Measurements from ENCODE around the gene NELFCD.

Gene NELFCD

DNA sequence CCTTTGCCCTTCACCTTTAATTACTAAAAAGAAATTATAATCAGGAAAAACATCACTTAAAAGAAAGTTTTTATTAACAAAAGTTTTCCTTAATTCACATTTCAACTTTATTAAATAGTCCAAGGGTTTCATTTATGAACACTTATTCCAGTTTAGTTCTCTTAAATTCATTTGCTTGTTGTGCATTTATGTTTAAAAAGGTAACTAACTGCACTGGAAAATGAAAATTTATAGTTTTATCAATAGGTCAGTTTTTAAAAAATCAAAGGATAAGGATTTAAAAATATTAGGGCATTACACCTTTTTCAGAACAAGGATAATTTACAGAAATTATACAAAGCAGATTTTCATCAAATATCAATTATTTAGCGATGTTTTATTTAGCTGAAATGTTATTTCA lies 52.0 kb downstream of the NELFCD start:
- H3K4me1 ChIP-seq, result peaks cover 16% of the 10 kb centered on the region
- no peak overlapping the region for H2AFZ ChIP-seq
- no peaks in the 10 kb centered on the region for H3K36me3 ChIP-seq (ENCODE audit: control insufficient read depth, insufficient read depth, low read length)
- TF ChIP-seq, protein P1, sequence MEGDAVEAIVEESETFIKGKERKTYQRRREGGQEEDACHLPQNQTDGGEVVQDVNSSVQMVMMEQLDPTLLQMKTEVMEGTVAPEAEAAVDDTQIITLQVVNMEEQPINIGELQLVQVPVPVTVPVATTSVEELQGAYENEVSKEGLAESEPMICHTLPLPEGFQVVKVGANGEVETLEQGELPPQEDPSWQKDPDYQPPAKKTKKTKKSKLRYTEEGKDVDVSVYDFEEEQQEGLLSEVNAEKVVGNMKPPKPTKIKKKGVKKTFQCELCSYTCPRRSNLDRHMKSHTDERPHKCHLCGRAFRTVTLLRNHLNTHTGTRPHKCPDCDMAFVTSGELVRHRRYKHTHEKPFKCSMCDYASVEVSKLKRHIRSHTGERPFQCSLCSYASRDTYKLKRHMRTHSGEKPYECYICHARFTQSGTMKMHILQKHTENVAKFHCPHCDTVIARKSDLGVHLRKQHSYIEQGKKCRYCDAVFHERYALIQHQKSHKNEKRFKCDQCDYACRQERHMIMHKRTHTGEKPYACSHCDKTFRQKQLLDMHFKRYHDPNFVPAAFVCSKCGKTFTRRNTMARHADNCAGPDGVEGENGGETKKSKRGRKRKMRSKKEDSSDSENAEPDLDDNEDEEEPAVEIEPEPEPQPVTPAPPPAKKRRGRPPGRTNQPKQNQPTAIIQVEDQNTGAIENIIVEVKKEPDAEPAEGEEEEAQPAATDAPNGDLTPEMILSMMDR (IDR thresholded peaks at IDR 0.05), result no peak
- no peaks in the 10 kb centered on the region for H3K27me3 ChIP-seq (ENCODE audit: control insufficient read depth, insufficient read depth, low read length)
- peak overlapping the region; percentile 86 for H3K4me2 ChIP-seq (ENCODE audit: low read length)
- H3K9ac ChIP-seq, result no peak overlapping the region
- H3K4me3 ChIP-seq (ENCODE audit: low read depth, low read length), result peak overlapping the region; percentile 87
- H3K27ac ChIP-seq, result peak overlapping the region; percentile 84
- H3K9me3 ChIP-seq (ENCODE audit: control insufficient read depth, low read length), result no peaks in the 10 kb centered on the region
- H3K79me2 ChIP-seq, result peaks cover 10% of the 10 kb centered on the region

DNA sequence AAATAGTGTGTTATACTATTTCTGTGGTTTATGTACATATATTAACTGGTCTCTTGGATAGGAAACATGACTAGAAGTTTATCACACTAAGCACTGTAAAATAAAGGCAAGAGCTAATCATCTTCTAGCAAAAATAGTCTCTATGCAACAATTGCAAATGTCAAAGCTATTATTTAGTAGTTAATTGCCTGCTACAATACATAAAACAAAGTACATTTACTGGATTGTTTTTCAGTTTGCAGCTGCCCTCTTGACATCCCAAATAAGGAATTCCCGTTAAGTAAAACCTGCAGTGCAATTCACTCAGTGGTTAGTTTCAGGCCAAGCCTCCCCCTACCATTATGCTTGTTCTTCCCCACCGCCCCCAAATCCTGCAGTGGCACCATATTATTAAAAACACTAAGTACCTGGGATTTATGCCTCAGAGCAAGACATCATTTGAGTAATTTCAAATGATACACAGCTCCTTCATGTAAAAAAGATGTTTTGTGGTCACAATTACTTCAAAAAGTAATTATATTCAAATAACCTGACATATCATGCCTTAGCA lies 52.6 kb downstream of the NELFCD start:
- H3K4me3 ChIP-seq (ENCODE audit: low read depth, low read length), result no peak overlapping the region
- H3K79me2 ChIP-seq, result peaks cover 10% of the 10 kb centered on the region
- H3K27me3 ChIP-seq (ENCODE audit: control insufficient read depth, insufficient read depth, low read length), result no peaks in the 10 kb centered on the region
- no peak overlapping the region for H3K4me2 ChIP-seq (ENCODE audit: low read length)
- H3K9ac ChIP-seq, result no peak overlapping the region
- TF ChIP-seq, protein P1 (IDR thresholded peaks at IDR 0.05), result no peak
- H2AFZ ChIP-seq, result no peak overlapping the region
- H3K4me1 ChIP-seq, result peaks cover 16% of the 10 kb centered on the region
- H3K27ac ChIP-seq, result no peak overlapping the region
- H3K36me3 ChIP-seq (ENCODE audit: control insufficient read depth, insufficient read depth, low read length), result no peaks in the 10 kb centered on the region
- no peaks in the 10 kb centered on the region for H3K9me3 ChIP-seq (ENCODE audit: control insufficient read depth, low read length)

DNA sequence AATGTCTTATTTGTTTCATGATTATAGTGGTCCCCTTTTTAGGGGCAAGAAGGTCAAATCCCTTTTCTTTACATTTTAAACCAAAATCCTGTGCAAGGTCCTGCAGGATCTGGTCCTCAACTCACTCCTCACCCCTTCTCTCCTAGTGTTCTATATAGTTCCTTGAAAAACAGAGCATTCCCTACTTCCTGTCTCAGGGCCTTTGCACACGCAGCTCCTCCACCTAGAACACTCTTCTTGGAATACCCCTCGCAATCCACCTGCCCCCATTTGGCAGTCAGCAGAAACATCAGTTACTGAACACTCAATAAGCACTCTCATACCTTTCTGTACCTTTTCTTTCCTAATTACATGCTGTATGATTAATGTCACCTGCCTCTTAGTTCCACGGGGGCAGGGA lies 54.3 kb downstream of the NELFCD start:
- no peaks in the 10 kb centered on the region for H3K9me3 ChIP-seq (ENCODE audit: control insufficient read depth, low read length)
- H3K27me3 ChIP-seq (ENCODE audit: control insufficient read depth, insufficient read depth, low read length), result no peaks in the 10 kb centered on the region
- TF ChIP-seq, protein P1 (IDR thresholded peaks at IDR 0.05), result no peak

DNA sequence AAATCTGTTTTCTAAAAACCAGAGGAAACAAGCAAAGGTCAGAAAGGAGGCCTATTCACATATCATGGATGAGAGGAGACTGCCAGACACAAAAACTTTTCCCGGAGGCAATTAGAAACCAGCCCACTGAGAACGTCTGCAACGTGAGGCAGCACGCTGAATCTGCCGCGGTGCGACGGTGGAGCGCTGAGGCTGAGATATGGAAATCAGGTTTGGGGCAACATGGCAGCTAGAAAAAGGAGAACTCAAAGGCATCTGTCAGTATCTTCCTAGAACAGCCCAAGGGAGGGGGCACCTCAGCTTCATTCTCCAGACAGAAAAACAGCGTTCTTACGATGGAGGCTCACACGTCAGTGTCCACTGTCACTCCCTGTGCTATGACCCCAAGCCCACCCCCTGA lies 56.3 kb downstream of the NELFCD start:
- Histone ChIP-seq H3K4me3 (ENCODE audit: low read depth, low read length) (no peak overlapping the region), H3K9me3 (ENCODE audit: control insufficient read depth, low read length) (no peaks in the 10 kb centered on the region), H3K79me2 (peaks cover 18% of the 10 kb centered on the region), H2AFZ (no peak overlapping the region), H3K27me3 (ENCODE audit: control insufficient read depth, insufficient read depth, low read length) (no peaks in the 10 kb centered on the region), H3K36me3 (ENCODE audit: control insufficient read depth, insufficient read depth, low read length) (no peaks in the 10 kb centered on the region), H3K4me1 (no peaks in the 10 kb centered on the region), H3K4me2 (ENCODE audit: low read length) (no peak overlapping the region), H3K27ac (no peak overlapping the region), H3K9ac (no peak overlapping the region)
- TF ChIP-seq, protein P1 (IDR thresholded peaks at IDR 0.05), result no peak

More for the DNA sequence above, 54.3 kb downstream of the NELFCD start:
- H3K27ac ChIP-seq, result no peak overlapping the region
- H3K4me3 ChIP-seq (ENCODE audit: low read depth, low read length), result no peak overlapping the region
- no peak overlapping the region for H3K9ac ChIP-seq
- H3K79me2 ChIP-seq, result peaks cover 10% of the 10 kb centered on the region
- H3K4me1 ChIP-seq, result peaks cover 7% of the 10 kb centered on the region
- no peak overlapping the region for H3K4me2 ChIP-seq (ENCODE audit: low read length)
- no peaks in the 10 kb centered on the region for H3K36me3 ChIP-seq (ENCODE audit: control insufficient read depth, insufficient read depth, low read length)
- H2AFZ ChIP-seq, result no peak overlapping the region

- Histone ChIP-seq H3K27me3 (ENCODE audit: control insufficient read depth, insufficient read depth, low read length) (no peaks in the 10 kb centered on the region), H3K4me2 (ENCODE audit: low read length) (no peak overlapping the region), H3K36me3 (ENCODE audit: control insufficient read depth, insufficient read depth, low read length) (no peaks in the 10 kb centered on the region), H3K9me3 (ENCODE audit: control insufficient read depth, low read length) (no peaks in the 10 kb centered on the region), H3K9ac (no peak overlapping the region), H2AFZ (no peak overlapping the region), H3K79me2 (peaks cover 19% of the 10 kb centered on the region), H3K27ac (no peak overlapping the region), H3K4me1 (peaks cover 2% of the 10 kb centered on the region), H3K4me3 (ENCODE audit: low read depth, low read length) (no peak overlapping the region)
- TF ChIP-seq, protein P1 (IDR thresholded peaks at IDR 0.05), result no peak
These were observed 58.2 kb downstream of the NELFCD start for GRCh38 chr20:59039233-59039632.
